ENCODE results near the gene HAVCR1. TPM values are rescaled to one million over a fixed set of nuclear protein-coding genes. Genes with fewer than 3 reads are reported as not detected.

The HAVCR1 gene
- total RNA-seq, 1 experiment from 2014 or later: not detected

DNA sequence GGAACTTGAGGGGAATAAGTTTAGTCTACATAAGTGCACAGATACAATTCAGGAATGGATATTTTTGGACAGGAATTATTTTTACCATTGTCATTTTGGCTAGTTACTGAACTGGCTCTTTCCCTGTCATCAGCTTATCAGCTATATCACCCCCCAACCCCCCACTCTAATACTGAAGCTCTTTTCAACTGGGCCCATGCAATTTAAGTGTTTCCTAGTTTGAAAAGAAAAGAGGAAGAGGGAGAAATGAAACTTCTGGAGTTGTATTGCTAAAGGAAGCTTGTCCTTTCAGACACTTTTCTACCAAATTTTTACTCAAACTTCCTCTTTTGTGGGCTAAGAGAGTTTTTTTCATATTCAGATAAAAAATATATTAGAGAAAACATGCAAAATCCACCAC lies 77.4 kb downstream of the HAVCR1 start:
- no peak overlapping the region for H3K27ac Mint-ChIP-seq
- H3K36me3 Mint-ChIP-seq: no peaks in the 10 kb centered on the region
- no peak for DNase-seq (ENCODE audit: low spot score)
- no peak overlapping the region for H3K4me3 Mint-ChIP-seq
- TF ChIP-seq JUN (CRISPR knock-in tag; IDR thresholded peaks at IDR 0.05) (no peak), ATF1 (CRISPR knock-in tag; IDR thresholded peaks at IDR 0.05) (no peak), IRF2 (CRISPR knock-in tag; IDR thresholded peaks at IDR 0.05; ENCODE audit: borderline replicate concordance, low read depth) (no peak), ZNF263 (CRISPR knock-in tag; IDR thresholded peaks at IDR 0.05; ENCODE audit: low read depth) (no peak), ATF2 (CRISPR knock-in tag; IDR thresholded peaks at IDR 0.05; ENCODE audit: borderline replicate concordance, low read depth) (no peak), ZNF416 (CRISPR knock-in tag; IDR thresholded peaks at IDR 0.05) (no peak), ZNF671 (CRISPR knock-in tag; IDR thresholded peaks at IDR 0.05) (no peak), ZBTB21 (CRISPR knock-in tag; IDR thresholded peaks at IDR 0.05; ENCODE audit: borderline replicate concordance) (no peak), FOXK1 (CRISPR knock-in tag; IDR thresholded peaks at IDR 0.05) (no peak)
- TF ChIP-seq, protein P1, sequence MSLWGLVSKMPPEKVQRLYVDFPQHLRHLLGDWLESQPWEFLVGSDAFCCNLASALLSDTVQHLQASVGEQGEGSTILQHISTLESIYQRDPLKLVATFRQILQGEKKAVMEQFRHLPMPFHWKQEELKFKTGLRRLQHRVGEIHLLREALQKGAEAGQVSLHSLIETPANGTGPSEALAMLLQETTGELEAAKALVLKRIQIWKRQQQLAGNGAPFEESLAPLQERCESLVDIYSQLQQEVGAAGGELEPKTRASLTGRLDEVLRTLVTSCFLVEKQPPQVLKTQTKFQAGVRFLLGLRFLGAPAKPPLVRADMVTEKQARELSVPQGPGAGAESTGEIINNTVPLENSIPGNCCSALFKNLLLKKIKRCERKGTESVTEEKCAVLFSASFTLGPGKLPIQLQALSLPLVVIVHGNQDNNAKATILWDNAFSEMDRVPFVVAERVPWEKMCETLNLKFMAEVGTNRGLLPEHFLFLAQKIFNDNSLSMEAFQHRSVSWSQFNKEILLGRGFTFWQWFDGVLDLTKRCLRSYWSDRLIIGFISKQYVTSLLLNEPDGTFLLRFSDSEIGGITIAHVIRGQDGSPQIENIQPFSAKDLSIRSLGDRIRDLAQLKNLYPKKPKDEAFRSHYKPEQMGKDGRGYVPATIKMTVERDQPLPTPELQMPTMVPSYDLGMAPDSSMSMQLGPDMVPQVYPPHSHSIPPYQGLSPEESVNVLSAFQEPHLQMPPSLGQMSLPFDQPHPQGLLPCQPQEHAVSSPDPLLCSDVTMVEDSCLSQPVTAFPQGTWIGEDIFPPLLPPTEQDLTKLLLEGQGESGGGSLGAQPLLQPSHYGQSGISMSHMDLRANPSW (CRISPR knock-in tag; conservative IDR thresholded peaks at IDR 0.05; ENCODE audit: low read depth): no peak
- no peak for ATAC-seq
- H3K27me3 Mint-ChIP-seq (ENCODE audit: low read depth): no peaks in the 10 kb centered on the region; the same call in 1 of the 2 replicates
- H3K4me1 Mint-ChIP-seq: no peaks in the 10 kb centered on the region
- H3K9me3 Mint-ChIP-seq: peaks cover 5% of the 10 kb centered on the region; the same call in 1 of the 2 replicates
- ChIA-PET POLR2A (no interaction called here), CTCF (no interaction called here)

Other genes starting within 250 kb of the HAVCR1 start
- not detected in 3 replicates for gene PPP1R2B, start 208.8 kb downstream of the HAVCR1 start, total RNA-seq (2021)
- gene TIMD4, start 95.9 kb downstream of the HAVCR1 start, total RNA-seq (2021): 0.13 TPM in 1 of 3 replicates, not detected in the others
- 0.21 to 0.33 TPM (median 0.25 TPM) in 3 replicates for gene HAVCR2, start 49.9 kb upstream of the HAVCR1 start, total RNA-seq (2021)
- gene MED7, start 83.7 kb upstream of the HAVCR1 start, total RNA-seq (2021): 11.1 to 11.4 TPM (median 11.2 TPM) in 3 replicates
- not detected in 3 replicates for gene GARIN3, start 107.1 kb upstream of the HAVCR1 start, total RNA-seq (2021)
- 0.37 to 0.55 TPM (median 0.52 TPM) in 3 replicates for gene ITK, start 121.7 kb upstream of the HAVCR1 start, total RNA-seq (2021)
- 95.3 to 102 TPM (median 101 TPM) in 3 replicates for gene CYFIP2, start 207.0 kb upstream of the HAVCR1 start, total RNA-seq (2021)